ENCODE data around the gene DBP.
A peak's percentile ranks its signal among the peaks of the same experiment; 100 is the strongest.
"Not testable (repeated sequence)": the region's sequence is repeated elsewhere in the genome, so short reads cannot be mapped to it uniquely, and the experiment has no call there.

The DBP gene

DNA sequence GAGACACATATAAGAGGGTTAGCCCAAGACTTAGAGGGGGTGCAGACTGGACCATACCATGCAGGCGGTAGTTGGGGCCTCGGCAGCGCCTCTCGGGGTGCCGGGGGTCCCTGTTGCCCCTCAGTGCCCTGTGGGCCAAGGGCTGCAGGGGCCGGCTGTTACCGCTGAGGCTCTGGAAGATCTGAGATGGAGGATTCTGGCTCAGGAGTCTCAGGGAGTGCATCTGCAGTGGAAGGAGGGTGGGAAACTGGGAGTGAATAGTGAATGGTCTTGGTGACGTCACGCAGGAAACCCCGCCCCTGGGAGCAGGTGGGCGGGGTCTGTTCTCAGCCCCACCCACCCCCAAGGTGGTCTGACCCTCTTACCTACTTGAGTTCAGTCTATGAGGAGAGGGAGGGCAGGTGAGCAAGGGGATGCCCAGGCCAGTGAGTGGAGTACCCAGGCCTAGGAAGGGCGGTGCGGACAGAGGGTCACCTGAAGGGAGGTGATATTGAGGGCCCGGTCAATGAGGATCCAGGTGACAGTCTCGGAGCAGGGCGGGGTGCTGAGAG is 1.7 kb upstream of the DBP start:
- peak; percentile 17 for DNase-seq

DNA sequence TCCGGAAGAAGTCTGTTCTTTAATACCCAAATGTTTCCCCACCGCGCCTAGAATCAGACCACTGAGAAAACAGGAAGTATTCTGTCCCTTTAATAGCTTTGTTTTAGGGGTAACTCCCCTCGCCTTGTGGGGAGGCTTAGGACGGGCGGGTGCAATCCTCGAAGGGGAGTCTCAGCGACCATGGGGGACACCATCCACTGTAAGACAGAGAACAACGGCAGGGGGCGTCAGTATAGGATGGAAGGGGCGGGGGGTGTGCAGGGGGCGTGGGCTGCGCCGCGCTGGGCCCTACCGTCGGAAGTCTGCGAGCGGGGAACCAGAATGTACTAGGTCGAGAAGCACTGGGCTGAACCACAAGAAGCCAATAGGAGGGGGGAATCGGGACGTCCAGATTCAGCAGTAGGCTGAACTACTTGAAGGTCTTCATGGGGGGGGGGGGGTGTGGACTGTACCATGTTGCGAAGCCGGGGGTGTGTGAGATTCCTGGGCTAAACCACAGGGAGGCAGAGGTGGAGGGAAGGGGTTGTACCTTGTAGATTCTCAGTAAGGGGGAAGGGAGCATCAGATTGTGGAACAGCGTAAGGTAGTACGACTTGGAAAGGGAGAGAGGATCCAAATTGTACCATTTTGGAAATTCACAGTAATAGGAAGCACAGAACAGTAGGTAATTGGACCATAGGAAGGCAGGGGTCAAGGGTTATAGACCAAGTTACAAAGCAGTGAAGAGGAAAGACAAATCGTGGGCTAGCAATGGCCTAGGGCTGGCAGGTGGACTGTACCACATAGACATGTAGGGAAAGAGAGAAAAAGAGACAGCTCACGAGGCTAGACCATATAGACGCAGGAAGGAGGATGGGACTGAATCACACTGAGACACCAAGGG is 1.0 kb upstream of the DBP start:
- DNase-seq, result peak; percentile 84

DNA sequence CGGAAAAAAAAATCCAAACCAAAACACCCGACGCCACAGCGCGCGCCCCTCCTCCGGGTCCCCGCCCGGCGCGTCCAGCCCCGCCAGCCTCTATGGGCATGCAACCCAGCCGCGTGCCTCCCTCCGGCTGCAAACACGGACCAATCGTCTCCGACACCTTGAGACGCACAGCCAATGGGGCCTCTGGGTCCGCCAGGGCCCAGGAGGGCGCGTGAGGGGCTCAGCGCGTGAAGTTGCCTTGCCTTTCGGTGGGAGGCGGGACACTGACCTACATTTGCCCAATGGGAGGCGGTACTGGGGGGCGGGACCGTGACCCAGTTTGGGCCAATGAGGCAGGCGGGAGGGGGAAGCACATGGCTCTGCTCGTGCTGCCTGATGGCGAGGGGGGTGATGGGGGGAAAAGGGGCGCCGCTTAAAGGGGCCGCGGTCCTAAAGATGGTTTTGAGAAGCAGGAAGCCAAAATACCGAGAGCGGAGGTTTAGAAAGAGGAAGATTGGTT is 319 bp upstream of the DBP start:
- peak; percentile 99 for DNase-seq

DNA sequence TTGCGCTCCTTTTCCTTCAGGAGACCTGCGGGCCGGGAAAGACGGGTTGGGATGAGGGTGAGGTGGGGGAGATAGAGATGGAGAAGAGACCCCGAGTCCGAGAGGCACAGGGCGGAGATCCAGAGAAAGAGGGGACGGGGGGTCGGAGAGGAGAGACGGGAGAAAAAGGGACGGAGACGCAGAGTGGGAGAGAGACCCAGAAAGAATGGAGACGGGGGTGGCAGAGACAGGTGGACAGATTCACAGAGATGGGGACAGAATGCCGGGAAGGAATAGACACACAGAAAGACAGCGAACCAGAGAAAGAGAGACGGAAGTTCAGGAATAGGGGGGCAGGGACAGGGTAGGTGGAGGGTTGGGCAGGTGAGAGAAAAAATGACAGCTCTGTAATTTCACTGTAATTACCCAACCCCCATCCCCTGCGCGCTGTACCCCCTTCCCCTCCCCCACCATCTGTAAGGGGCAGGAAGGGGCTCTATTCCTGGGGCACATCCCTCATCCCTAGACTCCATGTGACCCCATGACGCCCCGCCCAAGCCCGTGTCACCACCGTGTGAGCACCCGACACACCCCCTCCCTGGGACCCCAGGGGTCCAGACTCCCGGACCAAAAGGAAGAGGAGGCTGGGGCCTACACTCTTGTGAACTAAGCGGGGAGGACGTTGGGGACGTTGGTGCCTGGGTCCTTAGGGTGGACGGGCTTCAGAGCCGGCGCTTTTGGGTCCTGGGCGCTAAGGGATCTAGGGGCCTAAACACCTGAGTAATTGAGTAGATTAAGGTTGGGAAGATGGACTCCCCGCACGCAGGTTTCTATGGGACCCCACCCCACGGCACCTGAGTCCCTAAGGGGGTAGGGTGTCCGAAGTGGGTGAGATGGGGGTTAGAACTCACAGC is 967 bp downstream of the DBP start:
- DNase-seq, result peak; percentile 16

DNA sequence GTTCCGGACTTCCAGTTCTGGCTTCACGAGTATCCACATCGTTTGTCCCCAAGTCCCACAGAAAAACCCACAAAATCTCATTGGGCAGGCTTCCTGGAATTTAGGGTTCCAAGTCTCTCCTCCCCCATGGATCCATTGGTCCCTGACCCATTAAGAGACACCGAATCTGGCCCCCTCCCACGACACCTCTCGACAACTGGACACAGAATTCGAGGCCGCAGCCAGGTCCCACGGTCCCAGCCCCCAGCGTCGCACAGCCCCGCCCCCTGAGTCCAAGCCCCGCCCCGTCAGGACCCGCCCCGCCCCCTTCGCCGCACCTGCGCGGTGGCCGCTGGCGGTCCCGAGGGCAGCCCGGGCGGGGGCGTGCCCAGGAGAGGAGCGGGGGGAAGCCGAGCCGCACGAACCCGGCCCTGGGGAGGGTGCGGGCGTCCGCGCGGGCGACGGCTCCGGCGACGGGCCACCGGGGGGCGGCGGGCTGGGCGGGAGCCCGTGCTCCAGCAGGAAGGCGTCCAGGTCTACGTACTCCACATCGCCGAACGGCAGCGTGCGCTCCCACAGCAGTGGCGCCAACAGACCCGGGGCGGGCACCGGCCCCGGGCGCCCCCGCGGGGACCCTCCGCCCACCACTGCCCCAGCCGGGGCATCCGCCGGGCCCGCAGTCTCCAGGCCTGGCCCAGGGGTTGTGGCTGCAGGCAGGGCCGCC is 1.8 kb downstream of the DBP start:
- DNase-seq, result peak; percentile 75

DNA sequence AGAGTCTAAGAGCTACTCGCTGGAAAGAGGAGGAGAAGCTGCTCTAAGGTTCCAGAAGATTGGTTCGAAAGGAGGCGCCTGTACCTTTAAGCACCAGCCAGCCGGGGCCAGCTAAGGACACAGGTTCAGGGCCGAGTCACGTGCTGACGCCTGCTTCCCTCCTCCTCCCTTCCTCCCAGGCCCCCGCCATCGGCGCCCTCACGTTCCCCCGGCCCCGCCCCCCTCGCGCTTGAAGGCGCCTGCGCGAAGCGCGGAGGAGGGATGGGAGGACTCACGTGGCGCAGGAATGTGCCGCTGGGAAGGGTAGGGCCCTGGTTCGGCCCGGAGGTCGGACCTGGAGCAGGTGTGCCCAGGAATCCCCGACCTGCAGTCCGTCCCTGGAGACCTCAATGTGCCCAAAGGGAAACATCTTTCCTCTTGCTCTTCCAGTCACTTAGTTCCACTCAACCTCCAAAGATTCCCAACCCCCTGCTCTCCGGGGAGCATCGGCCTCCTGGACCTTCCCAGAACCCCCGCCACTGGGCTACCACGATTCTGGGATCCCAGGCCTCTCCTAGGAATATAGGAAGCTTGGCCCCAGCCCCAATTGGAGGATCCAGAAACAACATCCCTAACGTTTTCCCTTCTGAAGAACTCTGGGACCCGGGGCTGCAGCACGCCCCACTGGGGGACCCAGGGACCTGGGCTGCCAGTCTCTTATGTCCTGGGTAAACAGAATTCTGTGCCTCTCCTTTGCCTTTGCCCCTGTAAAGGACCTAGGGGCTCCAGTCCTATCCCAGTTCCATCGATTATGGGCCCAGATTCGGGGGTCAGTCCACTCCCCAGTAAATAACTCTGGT is 2.5 kb downstream of the DBP start:
- peak; percentile 93 for DNase-seq

DNA sequence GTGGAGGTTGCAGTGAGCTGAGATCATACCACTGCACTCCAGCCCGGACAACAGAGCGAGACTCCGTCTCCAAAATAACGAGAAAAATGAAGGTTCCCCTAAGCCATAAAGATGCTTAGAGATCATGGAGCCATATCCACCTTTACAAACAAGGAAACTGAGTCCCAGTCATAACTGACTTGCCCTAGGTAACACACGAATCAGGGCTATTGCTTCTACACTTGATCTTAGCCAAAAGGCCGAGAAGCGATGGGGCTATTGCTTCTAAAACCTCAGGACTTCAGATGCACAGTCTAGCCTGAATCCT is 3.2 kb downstream of the DBP start:
- no peak for DNase-seq

DNA sequence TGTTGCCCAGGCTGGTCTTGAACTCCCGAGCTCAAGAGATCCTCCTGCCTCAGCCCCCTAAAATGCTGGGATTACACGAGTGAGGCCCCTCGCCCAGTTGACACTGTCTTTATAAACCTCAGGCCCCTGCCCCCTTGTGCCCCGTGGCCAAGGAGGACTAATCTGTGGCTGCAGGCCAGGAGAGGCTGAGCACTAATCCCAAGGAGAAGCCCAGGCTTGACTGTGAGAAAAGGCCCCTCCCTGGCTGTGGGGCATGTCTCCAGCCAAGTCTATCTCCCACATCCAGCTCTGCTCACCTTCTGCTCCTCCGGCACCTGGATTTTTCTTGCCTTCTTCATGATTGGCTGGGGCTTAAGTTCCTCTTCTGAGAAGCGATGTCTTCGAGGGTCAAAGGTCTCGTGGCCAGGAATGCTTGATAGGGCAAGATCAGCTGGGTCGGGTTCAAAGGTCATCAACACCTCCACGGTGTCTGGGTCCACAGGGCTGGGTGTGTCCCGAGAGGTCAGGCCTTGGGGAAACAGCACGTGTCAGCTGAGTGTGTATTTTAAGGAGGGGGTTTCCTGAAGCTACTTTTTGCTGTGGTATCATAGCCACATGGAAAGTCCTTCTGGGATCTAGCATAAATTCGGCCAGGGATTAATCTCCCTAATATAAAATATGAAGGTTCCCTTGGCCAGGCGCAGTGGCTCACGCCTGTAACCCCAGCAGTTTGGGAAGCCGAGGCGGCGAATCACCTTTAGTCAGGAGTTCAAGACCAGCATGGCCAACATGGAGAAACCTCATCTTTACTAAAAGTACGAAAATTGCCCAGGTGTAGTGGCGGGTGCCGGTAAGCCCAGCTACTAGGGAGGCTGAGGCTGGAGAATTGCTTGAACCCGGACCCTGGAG is 3.8 kb downstream of the DBP start:
- DNase-seq, result no peak

DNA sequence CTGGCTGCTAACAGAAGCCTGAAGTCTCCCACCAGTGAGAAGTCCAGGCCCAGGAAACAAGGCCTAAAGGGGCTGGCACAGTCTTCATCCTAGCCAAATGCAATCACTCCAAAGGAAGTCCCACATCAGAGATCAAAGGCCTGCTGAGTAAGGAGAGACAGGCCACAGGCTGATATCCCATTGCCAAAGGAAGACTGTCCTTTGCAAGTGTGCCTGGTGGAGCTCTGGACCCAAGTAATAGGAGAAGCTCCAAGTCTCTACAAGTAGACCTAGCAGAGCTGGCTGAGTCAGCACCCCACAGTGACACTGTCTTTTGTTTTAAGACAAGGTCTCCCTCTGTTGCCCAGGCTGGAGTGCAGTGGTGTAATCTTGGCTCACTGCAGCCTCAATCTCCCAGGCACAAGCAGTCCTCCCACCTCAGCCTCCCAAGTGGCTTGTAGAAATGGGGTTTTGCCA is 4.5 kb downstream of the DBP start:
- DNase-seq, result peak; percentile 12

DNA sequence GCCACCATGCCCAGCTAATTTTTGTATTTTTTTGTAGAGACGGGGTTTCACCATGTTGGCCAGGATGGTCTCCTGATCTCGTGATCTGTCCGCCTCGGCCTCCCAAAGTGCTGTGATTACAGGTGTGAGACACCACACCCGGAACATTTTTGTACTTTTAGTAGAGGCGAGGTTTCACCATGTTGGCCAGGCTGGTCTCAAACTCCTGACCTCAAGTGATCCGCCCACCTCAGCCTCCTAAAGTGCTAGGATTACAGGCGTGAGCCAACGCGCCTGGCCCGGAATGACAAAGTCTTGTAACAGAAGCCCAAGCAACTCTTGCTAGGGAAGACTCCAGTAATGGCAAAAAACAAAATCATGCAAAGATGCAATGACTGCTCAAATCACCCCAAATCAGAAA is 4.9 kb downstream of the DBP start:
- not testable (repeated sequence) for DNase-seq

DNA sequence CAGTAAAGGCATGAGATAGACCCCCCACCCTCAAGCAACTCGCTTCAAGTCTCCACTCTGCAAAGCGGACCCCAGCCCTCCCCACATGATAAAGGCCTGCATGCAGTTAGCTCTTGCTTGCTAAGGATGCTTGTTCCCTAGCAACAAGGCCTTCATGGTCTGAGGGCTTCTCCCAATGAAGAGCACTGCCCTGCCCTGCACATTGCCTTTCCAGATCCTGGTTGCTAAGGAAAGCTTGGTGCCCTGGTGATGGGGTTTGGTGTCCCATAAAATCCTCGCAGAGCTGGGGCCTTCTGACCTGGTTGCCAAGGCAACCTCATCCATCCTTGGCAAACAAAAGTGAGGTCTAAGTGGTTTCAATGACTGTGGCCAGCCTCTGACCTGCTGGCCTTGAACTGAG is 6.0 kb downstream of the DBP start:
- DNase-seq, result no peak

DNA sequence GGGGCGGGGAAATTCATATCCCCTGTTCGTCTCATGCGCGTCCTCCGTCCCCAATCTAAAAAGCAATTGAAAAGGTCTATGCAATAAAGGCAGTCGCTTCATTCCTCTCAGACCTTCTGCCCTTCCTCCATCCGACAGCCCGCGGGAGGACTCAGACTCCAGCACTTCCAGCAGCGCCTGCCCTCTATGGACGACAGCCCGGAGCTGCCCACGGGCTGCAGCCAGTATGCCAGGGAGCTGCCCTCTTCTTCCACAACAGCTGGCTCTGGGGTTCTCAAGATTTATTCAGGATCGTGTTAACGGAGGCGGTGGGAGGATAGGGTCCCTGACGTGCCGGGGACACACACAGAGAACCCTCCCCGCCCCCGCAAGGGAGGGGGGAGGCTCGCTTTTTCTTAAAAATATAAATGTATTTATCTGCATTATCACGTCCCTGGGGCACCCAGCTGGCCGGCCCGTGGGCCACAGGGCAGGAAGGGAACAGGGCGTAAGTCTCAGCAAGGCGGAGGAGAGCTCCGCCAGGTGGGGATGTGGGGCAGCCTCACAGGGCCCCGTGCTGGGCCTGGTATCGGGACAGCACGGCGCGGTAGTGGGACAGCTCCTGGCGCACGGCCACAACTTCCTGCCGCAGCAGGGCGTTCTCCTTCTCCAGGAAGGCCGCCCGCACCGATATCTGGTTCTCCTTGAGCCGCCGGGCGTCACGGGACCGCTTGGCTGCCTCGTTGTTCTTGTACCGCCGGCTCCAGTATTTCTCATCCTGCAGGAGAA is 6.7 kb downstream of the DBP start:
- DNase-seq, result peak; percentile 3

DNA sequence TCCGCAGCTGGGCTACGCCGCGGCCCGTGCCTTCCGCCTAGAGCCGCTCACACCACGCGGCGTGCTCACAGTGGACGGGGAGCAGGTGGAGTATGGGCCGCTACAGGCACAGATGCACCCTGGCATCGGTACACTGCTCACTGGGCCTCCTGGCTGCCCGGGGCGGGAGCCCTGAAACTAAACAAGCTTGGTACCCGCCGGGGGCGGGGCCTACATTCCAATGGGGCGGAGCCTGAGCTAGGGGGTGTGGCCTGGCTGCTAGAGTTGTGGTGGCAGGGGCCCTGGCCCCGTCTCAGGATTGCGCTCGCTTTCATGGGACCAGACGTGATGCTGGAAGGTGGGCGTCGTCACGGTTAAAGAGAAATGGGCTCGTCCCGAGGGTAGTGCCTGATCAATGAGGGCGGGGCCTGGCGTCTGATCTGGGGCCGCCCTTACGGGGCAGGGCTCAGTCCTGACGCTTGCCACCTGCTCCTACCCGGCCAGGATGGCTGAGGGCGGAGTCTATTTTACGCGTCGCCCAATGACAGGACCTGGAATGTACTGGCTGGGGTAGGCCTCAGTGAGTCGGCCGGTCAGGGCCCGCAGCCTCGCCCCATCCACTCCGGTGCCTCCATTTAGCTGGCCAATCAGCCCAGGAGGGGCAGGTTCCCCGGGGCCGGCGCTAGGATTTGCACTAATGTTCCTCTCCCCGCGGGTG is 7.4 kb downstream of the DBP start:
- peak; percentile 24 for DNase-seq

DNA sequence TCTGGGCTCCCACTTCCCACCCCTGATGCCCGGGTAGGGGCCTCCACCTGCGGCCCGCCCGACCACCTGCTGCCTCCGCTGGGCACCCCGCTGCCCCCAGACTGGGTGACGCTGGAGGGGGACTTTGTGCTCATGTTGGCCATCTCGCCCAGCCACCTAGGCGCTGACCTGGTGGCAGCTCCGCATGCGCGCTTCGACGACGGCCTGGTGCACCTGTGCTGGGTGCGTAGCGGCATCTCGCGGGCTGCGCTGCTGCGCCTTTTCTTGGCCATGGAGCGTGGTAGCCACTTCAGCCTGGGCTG is 7.9 kb downstream of the DBP start:
- no peak for DNase-seq

DNA sequence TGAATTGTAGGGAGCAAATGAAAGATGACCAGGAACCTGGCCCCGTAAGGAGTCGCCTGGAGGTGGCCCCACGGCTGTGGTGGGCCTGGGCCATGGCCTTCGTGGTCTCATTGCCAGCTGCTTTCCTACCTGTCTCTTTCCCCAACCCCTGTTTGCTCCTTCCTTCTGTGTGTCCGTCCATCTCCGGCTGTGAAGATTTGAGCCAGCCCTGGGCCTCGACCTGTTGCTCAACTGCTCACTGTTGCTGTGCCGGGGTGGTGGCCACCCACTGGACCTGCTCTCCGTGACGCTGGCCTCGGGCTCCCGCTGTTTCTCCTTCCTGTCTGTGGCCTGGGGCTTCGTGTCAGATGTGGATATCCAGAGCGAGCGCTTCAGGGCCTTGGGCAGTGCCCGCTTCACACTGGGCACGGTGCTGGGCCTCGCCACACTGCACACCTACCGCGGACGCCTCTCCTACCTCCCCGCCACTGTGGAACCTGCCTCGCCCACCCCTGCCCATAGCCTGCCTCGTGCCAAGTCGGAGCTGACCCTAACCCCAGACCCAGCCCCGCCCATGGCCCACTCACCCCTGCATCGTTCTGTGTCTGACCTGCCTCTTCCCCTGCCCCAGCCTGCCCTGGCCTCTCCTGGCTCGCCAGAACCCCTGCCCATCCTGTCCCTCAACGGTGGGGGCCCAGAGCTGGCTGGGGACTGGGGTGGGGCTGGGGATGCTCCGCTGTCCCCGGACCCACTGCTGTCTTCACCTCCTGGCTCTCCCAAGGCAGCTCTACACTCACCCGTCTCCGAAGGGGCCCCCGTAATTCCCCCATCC is 8.5 kb downstream of the DBP start:
- peak; percentile 3 for DNase-seq

DNA sequence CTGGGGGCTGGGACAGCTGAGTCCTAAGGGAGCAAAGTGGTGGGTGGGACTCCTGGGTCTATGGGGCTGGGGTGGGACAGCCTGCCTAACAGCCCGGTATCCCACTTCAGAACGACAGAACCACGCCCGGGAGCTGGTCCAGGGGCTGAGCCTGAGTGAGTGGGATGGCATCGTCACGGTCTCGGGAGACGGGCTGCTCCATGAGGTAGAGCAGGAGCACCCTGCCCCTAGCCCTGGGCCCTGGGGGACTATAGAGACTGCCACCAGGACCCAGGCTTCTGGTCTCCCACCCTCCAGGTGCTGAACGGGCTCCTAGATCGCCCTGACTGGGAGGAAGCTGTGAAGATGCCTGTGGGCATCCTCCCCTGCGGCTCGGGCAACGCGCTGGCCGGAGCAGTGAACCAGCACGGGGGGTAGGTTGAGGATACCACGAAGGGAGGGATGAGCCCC is 9.3 kb downstream of the DBP start:
- no peak for DNase-seq

DNA sequence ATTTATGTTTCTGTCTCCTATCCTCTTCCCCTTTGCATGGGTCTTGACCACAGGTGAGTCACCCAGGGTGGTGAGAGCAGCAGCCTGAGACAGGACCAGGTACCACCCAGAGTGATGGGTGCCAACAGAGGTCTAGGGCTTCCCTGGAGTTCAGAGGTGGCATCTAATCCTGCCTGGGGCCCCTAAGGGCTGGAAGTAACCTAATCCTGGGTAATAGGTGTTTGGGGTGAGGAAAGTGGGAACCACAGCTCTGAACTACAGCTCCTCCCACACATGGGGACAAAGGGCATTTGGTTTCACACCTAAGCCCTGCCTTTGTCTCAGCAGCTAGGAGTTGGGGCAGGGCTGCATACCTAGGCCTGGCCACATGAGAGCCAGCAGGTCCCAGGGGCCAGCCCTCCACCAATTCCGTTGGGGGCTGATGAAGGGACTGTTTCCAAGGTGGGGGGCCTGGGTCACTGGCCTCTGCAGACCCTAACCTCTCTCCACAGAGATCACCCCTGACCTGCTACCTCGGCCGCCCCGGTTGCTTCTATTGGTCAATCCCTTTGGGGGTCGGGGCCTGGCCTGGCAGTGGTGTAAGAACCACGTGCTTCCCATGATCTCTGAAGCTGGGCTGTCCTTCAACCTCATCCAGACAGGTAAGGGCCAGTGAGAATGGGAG is 9.8 kb downstream of the DBP start:
- DNase-seq, result peak; percentile 33

DNA sequence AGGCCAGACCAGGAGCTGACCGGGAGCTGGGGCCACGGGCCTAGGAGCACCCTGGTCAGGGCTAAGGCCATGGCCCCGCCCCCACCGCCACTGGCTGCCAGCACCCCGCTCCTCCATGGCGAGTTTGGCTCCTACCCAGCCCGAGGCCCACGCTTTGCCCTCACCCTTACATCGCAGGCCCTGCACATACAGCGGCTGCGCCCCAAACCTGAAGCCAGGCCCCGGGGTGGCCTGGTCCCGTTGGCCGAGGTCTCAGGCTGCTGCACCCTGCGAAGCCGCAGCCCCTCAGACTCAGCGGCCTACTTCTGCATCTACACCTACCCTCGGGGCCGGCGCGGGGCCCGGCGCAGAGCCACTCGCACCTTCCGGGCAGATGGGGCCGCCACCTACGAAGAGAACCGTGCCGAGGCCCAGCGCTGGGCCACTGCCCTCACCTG is 11.3 kb downstream of the DBP start:
- DNase-seq, result no peak

Data from stimulated activated CD4-positive, alpha-beta T cell treated with anti-CD3 and anti-CD28 coated beads, Interleukin-4, amount 100 ng/mL, for 24 hours (primary cell).